ENCODE results near the gene NKRF. TPM values are rescaled to one million over a fixed set of nuclear protein-coding genes. Genes with fewer than 3 reads are reported as not detected.
A peak's percentile ranks its signal among the peaks of the same experiment; 100 is the strongest.

The NKRF gene
- total RNA-seq (3.5 TPM), polyA plus RNA-seq (ENCODE audit: insufficient read depth in 1 of 8, insufficient read length in 8 of 8, low replicate concordance in 1 of 8) (1 to 10 TPM; 5.3 to 9.9 (median 6.9) TPM)
- long read RNA-seq, donor 1, partial matches to known transcripts = 0 of 3 reads
- long read RNA-seq, donor 1, other reads (novel, unspliced or antisense) = 0 of 3 reads
- long read RNA-seq, donor 2, partial matches to known transcripts = 0 of 1 reads
- long read RNA-seq, donor 2, other reads (novel, unspliced or antisense) = 0 of 1 reads
- long read RNA-seq, donor 3, partial matches to known transcripts = 0 of 2 reads
- long read RNA-seq, donor 3, other reads (novel, unspliced or antisense) = 0 of 2 reads
- long read RNA-seq, donor 4, partial matches to known transcripts = 0 of 1 reads
- long read RNA-seq, donor 4, other reads (novel, unspliced or antisense) = 0 of 1 reads
- long read RNA-seq, donor 5, transcript NKRF-201 (3 exons, 3,817 nt) = major isoform, 5 of 5 reads
- long read RNA-seq, donor 5, partial matches to known transcripts = 0 of 5 reads
- long read RNA-seq, donor 5, other reads (novel, unspliced or antisense) = 0 of 5 reads
- long read RNA-seq, donor 6, partial matches to known transcripts = 0 of 1 reads
- long read RNA-seq, donor 6, other reads (novel, unspliced or antisense) = 0 of 1 reads
- long read RNA-seq, donor 7, partial matches to known transcripts = 0 of 1 reads
- long read RNA-seq, donor 7, other reads (novel, unspliced or antisense) = 0 of 1 reads
- long read RNA-seq, donor 8, partial matches to known transcripts = 0 of 1 reads
- long read RNA-seq, donor 8, other reads (novel, unspliced or antisense) = 0 of 1 reads
- long read RNA-seq, donor 9, partial matches to known transcripts = 7 of 8 reads
- long read RNA-seq, donor 9, other reads (novel, unspliced or antisense) = 0 of 8 reads
- long read RNA-seq, donor 10, partial matches to known transcripts = 0 of 2 reads
- long read RNA-seq, donor 10, other reads (novel, unspliced or antisense) = 0 of 2 reads
- long read RNA-seq, donor 11, partial matches to known transcripts = 0 of 3 reads
- long read RNA-seq, donor 11, other reads (novel, unspliced or antisense) = 0 of 3 reads

- 30% methylated on average over 33 of the region's 46 CpGs for WGBS (ENCODE audit: insufficient coverage)
- DNase-seq = peak; percentile 97
Measured at GRCh38 chrX:119606280-119607017, at the start of gene NKRF. Gene NKRF (minus strand): TSS chrX:119606424.

DNA sequence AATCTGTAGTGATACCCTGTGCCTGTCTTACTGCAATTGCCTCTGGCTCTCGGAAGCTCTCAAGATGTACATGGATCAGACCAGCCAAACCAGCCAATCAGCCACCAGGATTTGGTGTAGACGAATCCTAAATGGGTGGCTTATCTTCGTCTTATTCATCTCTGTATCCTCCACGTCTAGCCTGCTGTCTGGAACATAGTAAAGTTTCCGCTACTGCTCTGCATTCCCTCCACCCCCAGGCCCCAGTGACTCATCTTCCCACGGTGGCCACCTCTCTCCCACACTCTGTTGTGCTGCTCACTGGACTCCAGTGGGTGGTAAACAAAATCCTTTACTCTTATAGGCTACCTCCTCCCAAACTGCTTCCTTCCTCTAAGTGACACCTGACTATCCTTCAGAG lies 48.9 kb upstream of the NKRF start:
- peaks cover 4% of the 10 kb centered on the region for H3K4me1 ChIP-seq (ENCODE audit: control insufficient read depth, insufficient read depth, low read length)
- no peak overlapping the region for H3K4me3 ChIP-seq (ENCODE audit: low read length)
- no peaks in the 10 kb centered on the region for H3K36me3 ChIP-seq (ENCODE audit: control insufficient read depth, insufficient read depth, low read length)
- H3K9me3 ChIP-seq (replicated peaks; ENCODE audit: control insufficient read depth, low read depth, low read length) = no peaks in the 10 kb centered on the region
- peaks cover 2% of the 10 kb centered on the region for H3K27me3 ChIP-seq (ENCODE audit: control insufficient read depth, insufficient read depth, low read length)
- peak; percentile 58 for DNase-seq
- WGBS (ENCODE audit: insufficient coverage) = 49% methylated on average over 6 of the region's 6 CpGs
- peak overlapping the region; percentile 42 for H3K27ac ChIP-seq (ENCODE audit: low read length)

More at GRCh38 chrX:119606280-119607017, at the start of gene NKRF:
- peak within 1 kb of the TSS; percentile 97 for H3K27ac ChIP-seq (ENCODE audit: low read length)
- H3K4me3 ChIP-seq (ENCODE audit: low read length) = peak within 1 kb of the TSS; percentile 82
- peaks cover 5% of the 10 kb centered on the region for H3K4me1 ChIP-seq (ENCODE audit: control insufficient read depth, insufficient read depth, low read length)
- H3K36me3 ChIP-seq (ENCODE audit: control insufficient read depth, insufficient read depth, low read length) = no peaks in the 10 kb centered on the region
- H3K27me3 ChIP-seq (ENCODE audit: control insufficient read depth, insufficient read depth, low read length) = no peaks in the 10 kb centered on the region
- H3K9me3 ChIP-seq (replicated peaks; ENCODE audit: control insufficient read depth, low read depth, low read length) = no peaks in the 10 kb centered on the region

DNA sequence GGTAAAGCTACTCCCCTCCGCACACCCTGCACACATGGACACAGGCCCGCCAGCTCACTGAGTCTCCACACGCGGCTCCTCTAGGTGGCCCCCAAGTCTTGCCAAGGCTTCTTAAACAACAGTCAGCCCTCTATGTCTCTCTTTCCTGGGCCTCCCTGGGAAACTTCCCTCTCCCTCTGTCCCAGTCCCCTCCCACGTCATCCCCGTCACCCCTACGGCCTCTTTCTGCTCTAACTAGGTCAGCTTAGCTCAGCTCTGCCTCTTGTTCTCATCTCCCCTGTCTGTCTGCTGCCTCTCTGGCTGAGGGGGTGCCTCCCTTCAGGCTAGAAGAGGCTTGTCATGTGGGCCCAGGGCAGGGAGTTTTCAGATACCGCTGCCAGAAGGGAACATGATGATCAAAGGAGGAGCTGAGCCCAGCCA lies 47.9 kb upstream of the NKRF start:
- no peak overlapping the region for H3K4me3 ChIP-seq (ENCODE audit: low read length)
- H3K27ac ChIP-seq (ENCODE audit: low read length) = peak overlapping the region; percentile 84
- peaks cover 2% of the 10 kb centered on the region for H3K27me3 ChIP-seq (ENCODE audit: control insufficient read depth, insufficient read depth, low read length)
- peak; percentile 93 for DNase-seq
- WGBS (ENCODE audit: insufficient coverage) = 39% methylated on average over 7 of the region's 8 CpGs
- H3K36me3 ChIP-seq (ENCODE audit: control insufficient read depth, insufficient read depth, low read length) = no peaks in the 10 kb centered on the region
- peaks cover 4% of the 10 kb centered on the region for H3K4me1 ChIP-seq (ENCODE audit: control insufficient read depth, insufficient read depth, low read length)
- no peaks in the 10 kb centered on the region for H3K9me3 ChIP-seq (replicated peaks; ENCODE audit: control insufficient read depth, low read depth, low read length)

GRCh38 chrX:119648421-119648775 lies 42.2 kb upstream of the NKRF start:
- Histone ChIP-seq H3K4me1 (ENCODE audit: control insufficient read depth, insufficient read depth, low read length) (no peaks in the 10 kb centered on the region), H3K36me3 (ENCODE audit: control insufficient read depth, insufficient read depth, low read length) (no peaks in the 10 kb centered on the region), H3K9me3 (replicated peaks; ENCODE audit: control insufficient read depth, low read depth, low read length) (no peaks in the 10 kb centered on the region), H3K4me3 (ENCODE audit: low read length) (no peak overlapping the region), H3K27ac (ENCODE audit: low read length) (no peak overlapping the region), H3K27me3 (ENCODE audit: control insufficient read depth, insufficient read depth, low read length) (no peaks in the 10 kb centered on the region)
- WGBS (ENCODE audit: insufficient coverage) = 86% methylated on average over 3 of the region's 6 CpGs
- DNase-seq = no peak

DNA sequence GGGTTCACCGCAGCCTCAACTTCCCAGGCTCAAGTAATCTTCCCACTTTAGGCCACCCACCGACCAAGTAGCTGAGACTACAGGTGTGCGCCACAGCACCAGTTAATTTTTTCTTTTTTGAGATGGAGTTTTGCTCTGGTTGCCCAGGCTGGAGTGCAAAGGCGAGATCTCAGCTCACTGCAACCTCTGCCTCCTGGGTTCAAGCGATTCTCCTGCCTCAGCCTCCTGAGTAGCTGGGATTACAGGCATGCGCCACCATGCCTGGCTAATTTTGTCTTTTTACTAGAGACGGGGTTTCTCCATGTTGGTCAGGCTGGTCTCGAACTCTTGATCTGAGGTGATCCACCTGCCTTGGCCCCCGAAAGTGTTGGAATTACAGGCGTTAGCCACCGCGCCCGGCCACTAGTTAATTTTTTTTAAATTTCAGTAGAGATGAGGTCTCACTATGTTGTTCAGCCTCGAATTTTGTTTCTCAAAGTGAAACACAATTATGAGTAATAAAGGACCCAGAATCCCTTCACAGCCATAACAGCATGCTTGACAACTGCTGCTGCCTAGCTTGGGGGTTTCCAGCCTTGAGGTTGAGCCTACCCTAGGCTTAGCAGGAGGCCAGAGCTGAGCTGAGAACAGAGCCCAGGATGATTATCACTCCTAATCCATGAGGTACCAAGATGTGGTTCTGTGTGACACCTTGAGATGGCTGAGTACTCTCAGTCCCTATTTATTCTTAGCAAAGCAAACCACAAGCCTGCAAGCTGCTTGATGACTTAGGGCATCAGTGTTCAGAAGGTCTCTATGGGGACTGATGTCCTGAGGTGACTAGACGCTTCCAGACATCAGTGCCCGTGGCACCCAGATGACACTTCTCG lies 41.6 kb upstream of the NKRF start:
- no peaks in the 10 kb centered on the region for H3K4me1 ChIP-seq (ENCODE audit: control insufficient read depth, insufficient read depth, low read length)
- H3K27ac ChIP-seq (ENCODE audit: low read length) = no peak overlapping the region
- H3K27me3 ChIP-seq (ENCODE audit: control insufficient read depth, insufficient read depth, low read length) = no peaks in the 10 kb centered on the region
- no peak for DNase-seq
- WGBS (ENCODE audit: insufficient coverage) = 82% methylated on average over 10 of the region's 17 CpGs
- no peaks in the 10 kb centered on the region for H3K36me3 ChIP-seq (ENCODE audit: control insufficient read depth, insufficient read depth, low read length)
- H3K9me3 ChIP-seq (replicated peaks; ENCODE audit: control insufficient read depth, low read depth, low read length) = no peaks in the 10 kb centered on the region
- H3K4me3 ChIP-seq (ENCODE audit: low read length) = no peak overlapping the region

GRCh38 chrX:119647089-119647488 lies 40.9 kb upstream of the NKRF start:
- Histone ChIP-seq H3K4me3 (ENCODE audit: low read length) (no peak overlapping the region), H3K9me3 (replicated peaks; ENCODE audit: control insufficient read depth, low read depth, low read length) (no peaks in the 10 kb centered on the region), H3K4me1 (ENCODE audit: control insufficient read depth, insufficient read depth, low read length) (no peaks in the 10 kb centered on the region), H3K36me3 (ENCODE audit: control insufficient read depth, insufficient read depth, low read length) (no peaks in the 10 kb centered on the region), H3K27me3 (ENCODE audit: control insufficient read depth, insufficient read depth, low read length) (no peaks in the 10 kb centered on the region), H3K27ac (ENCODE audit: low read length) (no peak overlapping the region)
- WGBS (ENCODE audit: insufficient coverage) = 63% methylated on average over 1 of the region's 2 CpGs
- no peak for DNase-seq

DNA sequence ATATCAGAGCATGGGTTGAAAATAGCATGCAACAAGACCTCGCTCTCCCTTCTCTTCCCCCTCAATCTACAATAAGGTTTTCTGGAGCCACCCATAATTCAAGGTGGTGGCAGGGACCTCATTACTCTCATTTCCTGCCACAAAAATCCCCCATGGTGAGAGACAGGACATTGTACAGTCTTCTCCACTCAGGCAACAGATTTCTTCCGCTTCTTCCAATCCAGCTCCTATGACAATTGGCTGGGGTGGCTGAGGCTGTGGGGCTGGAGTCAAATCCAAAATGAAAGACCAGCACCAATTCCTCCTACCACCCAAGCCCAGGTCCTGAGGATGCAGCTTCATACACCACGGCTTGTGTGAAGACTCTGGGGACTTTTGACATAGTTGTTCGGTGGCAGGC lies 40.3 kb upstream of the NKRF start:
- Histone ChIP-seq H3K27me3 (ENCODE audit: control insufficient read depth, insufficient read depth, low read length) (no peaks in the 10 kb centered on the region), H3K27ac (ENCODE audit: low read length) (no peak overlapping the region), H3K4me3 (ENCODE audit: low read length) (no peak overlapping the region), H3K9me3 (replicated peaks; ENCODE audit: control insufficient read depth, low read depth, low read length) (no peaks in the 10 kb centered on the region), H3K4me1 (ENCODE audit: control insufficient read depth, insufficient read depth, low read length) (no peaks in the 10 kb centered on the region), H3K36me3 (ENCODE audit: control insufficient read depth, insufficient read depth, low read length) (no peaks in the 10 kb centered on the region)
- WGBS (ENCODE audit: insufficient coverage) = 85% methylated on average over 2 of the region's 4 CpGs
- no peak for DNase-seq

DNA sequence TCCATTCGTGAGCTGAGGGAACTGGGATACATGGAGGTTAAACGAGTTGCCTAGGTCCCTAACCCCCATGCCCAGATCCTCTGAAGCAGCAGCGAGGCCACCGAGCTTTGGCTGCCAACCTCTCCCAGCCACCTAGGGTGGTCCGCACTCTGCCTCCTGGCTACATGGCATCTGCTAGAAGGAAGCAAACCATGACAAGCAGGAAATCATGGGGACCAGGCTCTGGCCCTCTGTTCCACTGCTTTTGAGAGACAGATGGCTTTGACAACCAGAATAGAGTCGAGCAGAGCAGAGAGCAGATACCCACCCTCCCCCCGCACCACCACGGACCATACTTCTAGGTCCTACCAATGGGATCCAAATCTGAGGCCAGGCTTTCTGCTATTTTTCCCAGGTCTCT lies 37.5 kb upstream of the NKRF start:
- Histone ChIP-seq H3K9me3 (replicated peaks; ENCODE audit: control insufficient read depth, low read depth, low read length) (no peaks in the 10 kb centered on the region), H3K27ac (ENCODE audit: low read length) (no peak overlapping the region), H3K36me3 (ENCODE audit: control insufficient read depth, insufficient read depth, low read length) (no peaks in the 10 kb centered on the region), H3K4me1 (ENCODE audit: control insufficient read depth, insufficient read depth, low read length) (no peaks in the 10 kb centered on the region), H3K27me3 (ENCODE audit: control insufficient read depth, insufficient read depth, low read length) (no peaks in the 10 kb centered on the region), H3K4me3 (ENCODE audit: low read length) (no peak overlapping the region)
- no peak for DNase-seq
- 81% methylated on average over 4 of the region's 8 CpGs for WGBS (ENCODE audit: insufficient coverage)

DNA sequence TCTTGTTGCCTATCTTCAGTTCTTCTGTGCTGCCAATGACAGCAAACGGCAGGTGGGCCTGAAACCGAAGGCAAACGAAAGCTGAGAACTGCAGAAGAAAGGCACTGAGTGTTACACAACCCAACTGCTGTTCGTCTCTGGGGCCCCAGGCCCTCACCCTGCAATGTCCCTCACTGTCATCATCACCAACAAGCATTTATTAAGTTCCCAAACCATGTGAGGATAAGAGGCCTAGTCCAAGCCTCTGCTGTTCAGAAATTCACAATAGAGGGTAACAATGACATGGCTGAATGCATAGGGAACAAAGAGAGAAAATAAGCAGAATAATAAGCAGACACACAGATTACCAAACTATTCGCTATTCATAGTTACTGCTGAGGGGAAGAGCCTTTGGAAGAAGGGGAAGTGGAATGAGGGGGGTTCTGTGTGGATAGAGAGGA lies 34.5 kb upstream of the NKRF start:
- H3K36me3 ChIP-seq (ENCODE audit: control insufficient read depth, insufficient read depth, low read length) = peaks cover 3% of the 10 kb centered on the region
- no peak for DNase-seq
- H3K4me1 ChIP-seq (ENCODE audit: control insufficient read depth, insufficient read depth, low read length) = no peaks in the 10 kb centered on the region
- 65% methylated on average over 3 of the region's 5 CpGs for WGBS (ENCODE audit: insufficient coverage)
- no peak overlapping the region for H3K4me3 ChIP-seq (ENCODE audit: low read length)
- H3K27ac ChIP-seq (ENCODE audit: low read length) = no peak overlapping the region
- no peaks in the 10 kb centered on the region for H3K9me3 ChIP-seq (replicated peaks; ENCODE audit: control insufficient read depth, low read depth, low read length)
- H3K27me3 ChIP-seq (ENCODE audit: control insufficient read depth, insufficient read depth, low read length) = no peaks in the 10 kb centered on the region
